Panc1 (cell line): ENCODE measurements around the gene RFC1.

Experiments
- POLR2AphosphoS5 ChIP-seq: IDR thresholded peaks from 2 replicates; pipeline ENCODE4 v1.6.1; 2012; ENCODE audit warnings: mild to moderate bottlenecking, low read depth, low read length, moderate library complexity
- REST ChIP-seq, 2 experiments: IDR thresholded peaks; 2 replicates each; pipeline ENCODE4 v1.6.1; 2011 to 2012; ENCODE audit warnings: low read depth in 2 of 2, control low read depth in 1 of 2, low read length in 1 of 2, mild to moderate bottlenecking in 1 of 2, moderate library complexity in 1 of 2; ENCODE audit not compliant: insufficient read depth in 1 of 2
- SIN3A ChIP-seq: IDR thresholded peaks from 2 replicates; pipeline ENCODE4 v1.6.1; 2012; ENCODE audit warnings: low read depth, mild to moderate bottlenecking, low read length, moderate library complexity, borderline replicate concordance; ENCODE audit not compliant: insufficient read depth
- TF ChIP-seq, protein P1 (sequence below): fragments of 450-650 bp; IDR thresholded peaks from 2 replicates; pipeline ENCODE4 v1.5.1; 2017; ENCODE audit warnings: mild to moderate bottlenecking

- TF ChIP-seq REST (IDR thresholded peaks at IDR 0.05; ENCODE audit: insufficient read depth in 1 of 2, low read depth in 2 of 2, low read length in 1 of 2) (no peak), POLR2AphosphoS5 (no peak), SIN3A (no peak)
- TF ChIP-seq, protein P1, sequence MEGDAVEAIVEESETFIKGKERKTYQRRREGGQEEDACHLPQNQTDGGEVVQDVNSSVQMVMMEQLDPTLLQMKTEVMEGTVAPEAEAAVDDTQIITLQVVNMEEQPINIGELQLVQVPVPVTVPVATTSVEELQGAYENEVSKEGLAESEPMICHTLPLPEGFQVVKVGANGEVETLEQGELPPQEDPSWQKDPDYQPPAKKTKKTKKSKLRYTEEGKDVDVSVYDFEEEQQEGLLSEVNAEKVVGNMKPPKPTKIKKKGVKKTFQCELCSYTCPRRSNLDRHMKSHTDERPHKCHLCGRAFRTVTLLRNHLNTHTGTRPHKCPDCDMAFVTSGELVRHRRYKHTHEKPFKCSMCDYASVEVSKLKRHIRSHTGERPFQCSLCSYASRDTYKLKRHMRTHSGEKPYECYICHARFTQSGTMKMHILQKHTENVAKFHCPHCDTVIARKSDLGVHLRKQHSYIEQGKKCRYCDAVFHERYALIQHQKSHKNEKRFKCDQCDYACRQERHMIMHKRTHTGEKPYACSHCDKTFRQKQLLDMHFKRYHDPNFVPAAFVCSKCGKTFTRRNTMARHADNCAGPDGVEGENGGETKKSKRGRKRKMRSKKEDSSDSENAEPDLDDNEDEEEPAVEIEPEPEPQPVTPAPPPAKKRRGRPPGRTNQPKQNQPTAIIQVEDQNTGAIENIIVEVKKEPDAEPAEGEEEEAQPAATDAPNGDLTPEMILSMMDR = no peak
These were observed 3.3 kb downstream of the RFC1 start for GRCh38 chr4:39362827-39363226.
